Measurements from ENCODE around the gene ATAD3C. TPM values are rescaled to one million over a fixed set of nuclear protein-coding genes. Genes with fewer than 3 reads are reported as not detected.
"Not testable (repeated sequence)": the region's sequence is repeated elsewhere in the genome, so short reads cannot be mapped to it uniquely, and the experiment has no call there.

Gene ATAD3C
- total and polyA plus RNA-seq, 10 of the 15 experiments (the other 5 are each of a cell fraction or from before 2014, with no cell fraction given), result 0.03 to 3.1 (median 0.86) TPM

DNA sequence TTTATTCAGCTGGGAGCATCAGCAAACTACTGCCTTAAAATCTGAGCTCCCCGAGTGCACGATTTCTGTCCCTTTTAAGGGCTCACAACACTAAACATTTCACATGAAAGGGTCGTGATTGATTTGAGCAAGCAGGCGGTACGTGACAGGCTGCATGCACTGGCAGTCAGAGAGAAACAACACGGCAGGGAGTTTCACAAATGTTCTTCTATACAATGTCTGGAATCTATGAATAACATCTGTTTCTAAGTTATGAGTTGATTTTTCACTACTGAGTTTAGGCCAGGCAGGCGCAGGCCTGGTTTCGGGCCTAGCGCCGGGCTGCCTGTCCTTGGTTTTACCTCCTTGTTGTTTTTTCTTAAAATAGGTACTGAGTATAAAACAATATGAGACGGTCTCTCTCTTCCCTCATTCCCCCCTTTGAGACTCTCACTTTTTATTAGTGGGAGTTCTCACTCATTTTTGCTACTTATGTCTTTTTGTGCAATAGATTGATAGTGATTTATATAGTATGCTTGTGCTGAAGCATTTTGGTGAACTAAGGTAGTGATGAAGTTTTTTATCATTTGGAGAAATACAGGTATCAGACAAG lies 37.1 kb upstream of the ATAD3C start:
- TF ChIP-seq CBX5 (IDR thresholded peaks at IDR 0.05; ENCODE audit: low read depth), result peak; percentile 40; the same call in 1 of the 2 replicates
- H3K4me1 ChIP-seq (ENCODE audit: control insufficient read depth, insufficient read depth, low read length); ATAC-seq; in situ Hi-C loops (cut with MboI); POLR2A ChIA-PET; BruUV-seq (replicated peaks); RAD21 ChIA-PET (ENCODE audit: unreplicated experiment); DNase-seq (ENCODE audit: low read depth, low spot score); intact Hi-C loops (cut with micrococcal nuclease; ENCODE audit: unreplicated experiment); H3K36me3 ChIP-seq (ENCODE audit: control insufficient read depth in 2 of 2, insufficient read depth in 2 of 2, low read length in 1 of 2); H4K20me1 ChIP-seq (ENCODE audit: control insufficient read depth, insufficient read depth); H3K27me3 ChIP-seq (replicated peaks in 1 of 2; ENCODE audit: control insufficient read depth in 2 of 2, insufficient read depth in 2 of 2, low read length in 1 of 2); SMC1A ChIA-PET (ENCODE audit: uncharacterized antibody, unreplicated experiment); H3K4me3 ChIP-seq; H3K9ac ChIP-seq (ENCODE audit: control insufficient read depth, insufficient read depth, low read length); H2AFZ ChIP-seq (ENCODE audit: control insufficient read depth, low read depth, low read length): not testable (repeated sequence)
- WGBS (ENCODE audit: insufficient coverage, insufficient replicate concordance, low lambda C conversion rate, missing lambda C conversion rate), result under 1% methylated on average over 11 of the region's 11 CpGs
- Histone ChIP-seq H3K4me2 (ENCODE audit: control insufficient read depth, insufficient read depth) (peak overlapping the region; percentile 25; the same call in 1 of the 2 replicates), H3K27ac (ENCODE audit: control insufficient read depth, insufficient read depth) (peak overlapping the region; percentile 63), H3K9me3 (replicated peaks; ENCODE audit: control insufficient read depth, insufficient read depth, low read length) (peaks cover 14% of the 10 kb centered on the region), H3K79me2 (ENCODE audit: control insufficient read depth, insufficient read depth, low read length) (peaks cover 22% of the 10 kb centered on the region)
- peak; percentile 82 for FAIRE-seq
- CTCF ChIA-PET, result interaction anchor here (3.2 kb wide), 1 partner anchor 28 kb away, joined by 16 read pairs; no protein-coding TSS in a partner anchor

DNA sequence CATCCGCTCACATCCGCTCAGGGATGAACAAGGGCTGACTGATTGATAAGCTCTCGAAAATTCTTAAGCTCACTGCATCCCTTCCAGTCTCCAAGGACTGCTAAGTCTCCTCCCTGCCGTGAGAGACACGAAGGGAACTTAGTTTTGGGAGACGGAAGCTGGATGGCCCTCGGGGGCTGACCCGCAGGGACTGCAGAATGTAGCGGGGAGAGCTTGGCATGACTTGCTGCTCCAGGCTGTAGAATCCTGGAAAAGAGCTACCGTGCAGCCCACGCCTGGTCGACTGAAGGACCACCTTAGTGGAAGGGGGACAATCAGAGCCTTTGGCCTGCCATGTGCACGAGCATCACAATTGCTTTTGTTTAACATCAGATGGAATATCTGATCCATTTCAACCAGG lies 33.7 kb upstream of the ATAD3C start:
- H2AFZ ChIP-seq (ENCODE audit: control insufficient read depth, low read depth, low read length), result no peak overlapping the region
- H4K20me1 ChIP-seq (ENCODE audit: control insufficient read depth, insufficient read depth), result no peaks in the 10 kb centered on the region
- RAD21 ChIA-PET (ENCODE audit: unreplicated experiment), result no interaction called here
- H3K27ac ChIP-seq (ENCODE audit: control insufficient read depth, insufficient read depth), result no peak overlapping the region
- POLR2A ChIA-PET, result interaction anchor here (0.5 to 3.4 kb wide), 5 partner anchors 15 to 1166 kb away, joined by 3 to 10 read pairs (median 5); partner anchors contain the start of gene CCNL2
- SMC1A ChIA-PET (ENCODE audit: uncharacterized antibody, unreplicated experiment), result interaction anchor here (1.5 to 1.7 kb wide), 2 partner anchors 8 to 23 kb away, joined by 4 to 5 read pairs; no protein-coding TSS in a partner anchor
- intact Hi-C loops (cut with micrococcal nuclease; ENCODE audit: unreplicated experiment) (no loop called here), in situ Hi-C loops (cut with MboI) (no loop called here)
- H3K27me3 ChIP-seq (replicated peaks in 1 of 2; ENCODE audit: control insufficient read depth in 2 of 2, insufficient read depth in 2 of 2, low read length in 1 of 2), result no peaks in the 10 kb centered on the region
- peaks cover 12% of the 10 kb centered on the region for H3K9me3 ChIP-seq (replicated peaks; ENCODE audit: control insufficient read depth, insufficient read depth, low read length)
- no peaks in the 10 kb centered on the region for H3K79me2 ChIP-seq (ENCODE audit: control insufficient read depth, insufficient read depth, low read length)
- FAIRE-seq (no peak), ATAC-seq (no peak), DNase-seq (ENCODE audit: low read depth, low spot score) (no peak)
- no peaks in the 10 kb centered on the region for H3K36me3 ChIP-seq (ENCODE audit: control insufficient read depth in 2 of 2, insufficient read depth in 2 of 2, low read length in 1 of 2)
- no peak overlapping the region for H3K9ac ChIP-seq (ENCODE audit: control insufficient read depth, insufficient read depth, low read length)
- WGBS (ENCODE audit: insufficient coverage, insufficient replicate concordance, low lambda C conversion rate, missing lambda C conversion rate), result 81% methylated on average over 13 of the region's 13 CpGs
- peaks cover 30% of the 10 kb centered on the region for H3K4me1 ChIP-seq (ENCODE audit: control insufficient read depth, insufficient read depth, low read length)
- BruUV-seq (replicated peaks), result no TSS peak
- CTCF ChIA-PET, result interaction anchor here (0.9 to 3.2 kb wide), 3 partner anchors 15 to 27 kb away, joined by 3 to 16 read pairs (median 3); no protein-coding TSS in a partner anchor
- H3K4me2 ChIP-seq (ENCODE audit: control insufficient read depth, insufficient read depth), result no peak overlapping the region
- H3K4me3 ChIP-seq, result no peak overlapping the region
- TF ChIP-seq, protein P1, sequence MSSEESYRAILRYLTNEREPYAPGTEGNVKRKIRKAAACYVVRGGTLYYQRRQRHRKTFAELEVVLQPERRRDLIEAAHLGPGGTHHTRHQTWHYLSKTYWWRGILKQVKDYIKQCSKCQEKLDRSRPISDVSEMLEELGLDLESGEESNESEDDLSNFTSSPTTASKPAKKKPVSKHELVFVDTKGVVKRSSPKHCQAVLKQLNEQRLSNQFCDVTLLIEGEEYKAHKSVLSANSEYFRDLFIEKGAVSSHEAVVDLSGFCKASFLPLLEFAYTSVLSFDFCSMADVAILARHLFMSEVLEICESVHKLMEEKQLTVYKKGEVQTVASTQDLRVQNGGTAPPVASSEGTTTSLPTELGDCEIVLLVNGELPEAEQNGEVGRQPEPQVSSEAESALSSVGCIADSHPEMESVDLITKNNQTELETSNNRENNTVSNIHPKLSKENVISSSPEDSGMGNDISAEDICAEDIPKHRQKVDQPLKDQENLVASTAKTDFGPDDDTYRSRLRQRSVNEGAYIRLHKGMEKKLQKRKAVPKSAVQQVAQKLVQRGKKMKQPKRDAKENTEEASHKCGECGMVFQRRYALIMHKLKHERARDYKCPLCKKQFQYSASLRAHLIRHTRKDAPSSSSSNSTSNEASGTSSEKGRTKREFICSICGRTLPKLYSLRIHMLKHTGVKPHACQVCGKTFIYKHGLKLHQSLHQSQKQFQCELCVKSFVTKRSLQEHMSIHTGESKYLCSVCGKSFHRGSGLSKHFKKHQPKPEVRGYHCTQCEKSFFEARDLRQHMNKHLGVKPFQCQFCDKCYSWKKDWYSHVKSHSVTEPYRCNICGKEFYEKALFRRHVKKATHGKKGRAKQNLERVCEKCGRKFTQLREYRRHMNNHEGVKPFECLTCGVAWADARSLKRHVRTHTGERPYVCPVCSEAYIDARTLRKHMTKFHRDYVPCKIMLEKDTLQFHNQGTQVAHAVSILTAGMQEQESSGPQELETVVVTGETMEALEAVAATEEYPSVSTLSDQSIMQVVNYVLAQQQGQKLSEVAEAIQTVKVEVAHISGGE (CRISPR knock-in tag; IDR thresholded peaks at IDR 0.05), result no peak
- TF ChIP-seq POLR2AphosphoS5 (IDR thresholded peaks at IDR 0.05; ENCODE audit: low read length) (no peak), ZNF384 (IDR thresholded peaks at IDR 0.05; ENCODE audit: borderline replicate concordance, low read depth, low read length) (no peak), TCF3 (IDR thresholded peaks at IDR 0.05; ENCODE audit: borderline replicate concordance, insufficient read depth, low read depth, low read length) (no peak), BACH1 (IDR thresholded peaks at IDR 0.05; ENCODE audit: borderline replicate concordance) (no peak), CBX3 (IDR thresholded peaks at IDR 0.05; ENCODE audit: borderline replicate concordance, low read depth) (no peak), CHD1 (IDR thresholded peaks at IDR 0.05; ENCODE audit: low read depth, low read length) (no peak)
- TF ChIP-seq, protein P2, sequence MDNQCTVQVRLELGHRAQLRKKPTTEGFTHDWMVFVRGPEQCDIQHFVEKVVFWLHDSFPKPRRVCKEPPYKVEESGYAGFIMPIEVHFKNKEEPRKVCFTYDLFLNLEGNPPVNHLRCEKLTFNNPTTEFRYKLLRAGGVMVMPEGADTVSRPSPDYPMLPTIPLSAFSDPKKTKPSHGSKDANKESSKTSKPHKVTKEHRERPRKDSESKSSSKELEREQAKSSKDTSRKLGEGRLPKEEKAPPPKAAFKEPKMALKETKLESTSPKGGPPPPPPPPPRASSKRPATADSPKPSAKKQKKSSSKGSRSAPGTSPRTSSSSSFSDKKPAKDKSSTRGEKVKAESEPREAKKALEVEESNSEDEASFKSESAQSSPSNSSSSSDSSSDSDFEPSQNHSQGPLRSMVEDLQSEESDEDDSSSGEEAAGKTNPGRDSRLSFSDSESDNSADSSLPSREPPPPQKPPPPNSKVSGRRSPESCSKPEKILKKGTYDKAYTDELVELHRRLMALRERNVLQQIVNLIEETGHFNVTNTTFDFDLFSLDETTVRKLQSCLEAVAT (IDR thresholded peaks at IDR 0.05), result no peak
- TF ChIP-seq, protein P3, sequence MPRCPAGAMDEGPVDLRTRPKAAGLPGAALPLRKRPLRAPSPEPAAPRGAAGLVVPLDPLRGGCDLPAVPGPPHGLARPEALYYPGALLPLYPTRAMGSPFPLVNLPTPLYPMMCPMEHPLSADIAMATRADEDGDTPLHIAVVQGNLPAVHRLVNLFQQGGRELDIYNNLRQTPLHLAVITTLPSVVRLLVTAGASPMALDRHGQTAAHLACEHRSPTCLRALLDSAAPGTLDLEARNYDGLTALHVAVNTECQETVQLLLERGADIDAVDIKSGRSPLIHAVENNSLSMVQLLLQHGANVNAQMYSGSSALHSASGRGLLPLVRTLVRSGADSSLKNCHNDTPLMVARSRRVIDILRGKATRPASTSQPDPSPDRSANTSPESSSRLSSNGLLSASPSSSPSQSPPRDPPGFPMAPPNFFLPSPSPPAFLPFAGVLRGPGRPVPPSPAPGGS (IDR thresholded peaks at IDR 0.05; ENCODE audit: borderline replicate concordance, insufficient read depth, low read depth, low read length, poor library complexity, severe bottlenecking), result no peak

All from GM12878 (cell line).